Measurements from ENCODE around the gene FLVCR1. TPM values are rescaled to one million over a fixed set of nuclear protein-coding genes. Genes with fewer than 3 reads are reported as not detected.
"Not testable (repeated sequence)": the region's sequence is repeated elsewhere in the genome, so short reads cannot be mapped to it uniquely, and the experiment has no call there.

Gene FLVCR1
- total RNA-seq, 2 donors from 2014 or later: 47.3 to 49.2 TPM

DNA sequence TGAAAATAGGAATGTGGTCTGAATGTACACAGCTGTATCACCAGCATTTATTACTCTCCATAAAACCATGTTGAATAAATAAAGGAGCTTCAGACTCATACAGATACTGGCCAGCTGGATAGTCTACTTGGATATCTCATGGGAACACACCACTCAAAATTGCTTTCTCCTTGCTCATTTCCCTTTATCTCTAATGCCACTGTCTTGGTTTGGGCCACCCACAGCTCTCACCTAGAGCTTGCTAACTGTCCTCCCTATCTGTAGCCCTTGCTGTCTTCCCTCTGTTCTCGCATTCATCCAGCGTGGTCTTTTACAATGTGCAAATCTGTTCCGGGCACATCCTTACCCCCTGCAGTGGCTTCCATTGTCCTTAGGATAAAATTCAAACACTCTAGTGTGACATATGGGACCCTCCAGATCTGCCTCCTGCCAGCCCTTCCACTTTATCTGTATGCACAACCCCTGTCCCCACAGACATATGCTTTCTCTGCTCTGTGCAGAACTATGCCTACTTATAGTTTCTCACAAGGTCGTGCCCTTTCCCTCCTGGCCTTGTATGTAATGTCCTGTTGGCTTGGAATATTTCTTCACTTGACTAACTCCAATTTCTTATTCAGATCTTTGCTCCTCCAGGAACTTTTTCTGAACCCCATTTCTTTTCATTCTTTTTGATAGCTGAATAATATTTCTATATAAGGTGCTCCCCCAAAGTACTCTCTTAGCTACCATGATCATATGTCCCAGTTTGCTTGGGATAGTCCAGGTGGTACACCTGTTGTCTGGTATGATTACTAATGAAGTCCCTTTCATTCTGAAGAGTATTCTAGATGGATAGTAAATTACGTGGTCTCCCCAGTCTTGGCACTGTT, 2.9 kb downstream of the FLVCR1 start:
- Mint-ChIP-seq H3K27ac (no peak overlapping the region), H3K4me1 (peaks cover 8% of the 10 kb centered on the region), H3K9me3 (no peaks in the 10 kb centered on the region), H3K36me3 (ENCODE audit: low read depth) (peaks cover 14% of the 10 kb centered on the region), H3K27me3 (ENCODE audit: insufficient read depth) (no peaks in the 10 kb centered on the region), H3K4me3 (no peak overlapping the region)
- Histone ChIP-seq H3K27ac (ENCODE audit: low read depth, low read length) (peak overlapping the region; percentile 62), H3K4me1 (ENCODE audit: control insufficient read depth, insufficient read depth, low read length) (peaks cover 3% of the 10 kb centered on the region), H3K9me3 (ENCODE audit: control insufficient read depth, low read length) (peaks cover 10% of the 10 kb centered on the region), H3K27me3 (ENCODE audit: control insufficient read depth, insufficient read depth, low read length, poor library complexity, severe bottlenecking) (no peaks in the 10 kb centered on the region), H3K4me3 (ENCODE audit: low read length) (peak overlapping the region; percentile 91), H3K9ac (ENCODE audit: extremely low read depth, low read length, poor library complexity, severe bottlenecking) (peak overlapping the region; percentile 77), H3K36me3 (ENCODE audit: control insufficient read depth, insufficient read depth, low read length) (peaks cover 58% of the 10 kb centered on the region)
- WGBS, 2 experiments (ENCODE audit: insufficient coverage in 1 of 2, insufficient read length in 1 of 2): 28 to 43% methylated on average over 5 of the region's 5 CpGs
- TF ChIP-seq, protein P1, sequence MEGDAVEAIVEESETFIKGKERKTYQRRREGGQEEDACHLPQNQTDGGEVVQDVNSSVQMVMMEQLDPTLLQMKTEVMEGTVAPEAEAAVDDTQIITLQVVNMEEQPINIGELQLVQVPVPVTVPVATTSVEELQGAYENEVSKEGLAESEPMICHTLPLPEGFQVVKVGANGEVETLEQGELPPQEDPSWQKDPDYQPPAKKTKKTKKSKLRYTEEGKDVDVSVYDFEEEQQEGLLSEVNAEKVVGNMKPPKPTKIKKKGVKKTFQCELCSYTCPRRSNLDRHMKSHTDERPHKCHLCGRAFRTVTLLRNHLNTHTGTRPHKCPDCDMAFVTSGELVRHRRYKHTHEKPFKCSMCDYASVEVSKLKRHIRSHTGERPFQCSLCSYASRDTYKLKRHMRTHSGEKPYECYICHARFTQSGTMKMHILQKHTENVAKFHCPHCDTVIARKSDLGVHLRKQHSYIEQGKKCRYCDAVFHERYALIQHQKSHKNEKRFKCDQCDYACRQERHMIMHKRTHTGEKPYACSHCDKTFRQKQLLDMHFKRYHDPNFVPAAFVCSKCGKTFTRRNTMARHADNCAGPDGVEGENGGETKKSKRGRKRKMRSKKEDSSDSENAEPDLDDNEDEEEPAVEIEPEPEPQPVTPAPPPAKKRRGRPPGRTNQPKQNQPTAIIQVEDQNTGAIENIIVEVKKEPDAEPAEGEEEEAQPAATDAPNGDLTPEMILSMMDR (conservative IDR thresholded peaks at IDR 0.05): no peak
- DNase-seq: peak; percentile 79

GRCh38 chr1:212862111-212862690, 4.1 kb downstream of the FLVCR1 start:
- Histone ChIP-seq H3K4me1 (ENCODE audit: control insufficient read depth, insufficient read depth, low read length) (peaks cover 3% of the 10 kb centered on the region), H3K9me3 (ENCODE audit: control insufficient read depth, low read length) (peaks cover 10% of the 10 kb centered on the region), H3K36me3 (ENCODE audit: control insufficient read depth, insufficient read depth, low read length) (peaks cover 71% of the 10 kb centered on the region), H3K27ac (ENCODE audit: low read depth, low read length) (no peak overlapping the region), H3K4me3 (ENCODE audit: low read length) (peak overlapping the region; percentile 88), H3K27me3 (ENCODE audit: control insufficient read depth, insufficient read depth, low read length, poor library complexity, severe bottlenecking) (no peaks in the 10 kb centered on the region), H3K9ac (ENCODE audit: extremely low read depth, low read length, poor library complexity, severe bottlenecking) (no peak overlapping the region)
- H3K36me3 Mint-ChIP-seq (ENCODE audit: low read depth): peaks cover 25% of the 10 kb centered on the region
- no peaks in the 10 kb centered on the region for H3K27me3 Mint-ChIP-seq (ENCODE audit: insufficient read depth)
- no peak overlapping the region for H3K4me3 Mint-ChIP-seq
- no peak overlapping the region for H3K27ac Mint-ChIP-seq
- no peaks in the 10 kb centered on the region for H3K9me3 Mint-ChIP-seq
- TF ChIP-seq, protein P1 (conservative IDR thresholded peaks at IDR 0.05): no peak
- 100% methylated on average over 2 of the region's 2 CpGs; no CpG with 5 or more reads in 1 of the 2 experiments for WGBS, 2 experiments (ENCODE audit: insufficient coverage in 1 of 2, insufficient read length in 1 of 2)
- DNase-seq: no peak
- no peaks in the 10 kb centered on the region for H3K4me1 Mint-ChIP-seq

DNA sequence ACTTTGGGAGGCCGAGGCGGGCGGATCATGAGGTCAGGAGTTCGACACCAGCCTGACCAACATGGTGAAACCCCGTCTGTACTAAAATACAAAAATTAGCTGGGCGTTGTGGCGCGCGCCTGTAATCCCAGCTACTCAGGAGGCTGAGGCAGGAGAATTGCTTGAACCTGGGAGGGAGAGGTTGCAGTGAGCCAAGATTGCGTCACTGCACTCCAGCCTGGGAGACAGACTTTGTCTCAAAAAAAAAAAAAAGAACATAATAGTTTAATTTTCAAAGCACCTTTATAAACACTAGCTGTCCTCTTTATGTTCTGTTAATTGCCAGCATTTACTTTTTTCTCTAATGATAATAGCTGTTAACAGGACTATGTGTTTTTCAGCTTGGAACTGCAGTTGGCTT, 5.3 kb downstream of the FLVCR1 start:
- H3K36me3 Mint-ChIP-seq (ENCODE audit: low read depth): peaks cover 28% of the 10 kb centered on the region
- not testable (repeated sequence) for H3K27me3 ChIP-seq (ENCODE audit: control insufficient read depth, insufficient read depth, low read length, poor library complexity, severe bottlenecking); H3K9me3 Mint-ChIP-seq; H3K4me1 ChIP-seq (ENCODE audit: control insufficient read depth, insufficient read depth, low read length); H3K9ac ChIP-seq (ENCODE audit: extremely low read depth, low read length, poor library complexity, severe bottlenecking); H3K27ac ChIP-seq (ENCODE audit: low read depth, low read length); H3K27me3 Mint-ChIP-seq (ENCODE audit: insufficient read depth); H3K27ac Mint-ChIP-seq; DNase-seq; H3K4me1 Mint-ChIP-seq; H3K4me3 Mint-ChIP-seq; H3K9me3 ChIP-seq (ENCODE audit: control insufficient read depth, low read length)
- Histone ChIP-seq H3K4me3 (ENCODE audit: low read length) (peak overlapping the region; percentile 88), H3K36me3 (ENCODE audit: control insufficient read depth, insufficient read depth, low read length) (peaks cover 81% of the 10 kb centered on the region)
- WGBS, 2 experiments (ENCODE audit: insufficient coverage in 1 of 2, insufficient read length in 1 of 2): 93 to 97% methylated on average over 6 to 10 of the region's 10 CpGs
